CD14-positive monocyte (primary cell): ENCODE measurements around the gene NUBP2. TPM values are rescaled to one million over a fixed set of nuclear protein-coding genes. Genes with fewer than 3 reads are reported as not detected.

Experiments
- DNase-seq, 3 donors: peaks; one replicate each; pipeline ENCODE4 v3.0.0-alpha.2; 2011 to 2022
- H2AFZ ChIP-seq: 2 replicates; pipeline ENCODE4 v1.6.0; 2012; ENCODE audit warnings: mild to moderate bottlenecking, low read depth, low read length, inconsistent platforms; ENCODE audit not compliant: insufficient read depth, poor library complexity, severe bottlenecking
- H3K27ac ChIP-seq, 2 donors: 1 replicate in 1 of 2; 2 replicates in 1 of 2; pipeline ENCODE4 v1.5.1; 2012 to 2013; ENCODE audit warnings: low read length in 2 of 2, control low read depth in 1 of 2, inconsistent platforms in 1 of 2, low read depth in 1 of 2, mild to moderate bottlenecking in 1 of 2
- H3K27me3 ChIP-seq, 2 donors: one replicate each; pipeline versions ENCODE4 v1.6.0 to v1.6.1; 2011 to 2013; ENCODE audit warnings: low read length in 2 of 2; ENCODE audit not compliant: control insufficient read depth in 2 of 2, insufficient read depth in 2 of 2
- H3K36me3 ChIP-seq, 2 donors: replicated peaks in 1 of 2; 1 replicate in 1 of 2; 2 replicates in 1 of 2; pipeline versions ENCODE4 v1.5.1 to v1.6.1; 2012 to 2013; ENCODE audit warnings: low read length in 2 of 2, control low read depth in 1 of 2, inconsistent platforms in 1 of 2, mild to moderate bottlenecking in 1 of 2; ENCODE audit not compliant: insufficient read depth in 2 of 2, control insufficient read depth in 1 of 2
- H3K4me1 ChIP-seq, 2 donors: 1 replicate in 1 of 2; 2 replicates in 1 of 2; pipeline versions ENCODE4 v1.5.1 to v1.6.1; 2012 to 2013; ENCODE audit warnings: low read length in 2 of 2, control low read depth in 1 of 2, inconsistent platforms in 1 of 2, mild to moderate bottlenecking in 1 of 2, moderate library complexity in 1 of 2; ENCODE audit not compliant: insufficient read depth in 2 of 2, control insufficient read depth in 1 of 2
- H3K4me2 ChIP-seq: replicated peaks from 2 replicates; pipeline ENCODE3; 2012; ENCODE audit warnings: low read length, moderate library complexity, mild to moderate bottlenecking; ENCODE audit not compliant: poor library complexity, severe bottlenecking; ENCODE audit errors: extremely low read depth
- H3K4me3 ChIP-seq, 3 experiments: fragments of 200-600 bp in 1 of 3; sonication (generic) in 1 of 3; replicated peaks in 1 of 3; 1 replicate in 2 of 3; 2 replicates in 1 of 3; pipeline ENCODE4 v1.5.1; 2011 to 2013; ENCODE audit warnings: low read length in 3 of 3, mild to moderate bottlenecking in 3 of 3, control low read depth in 2 of 3, low read depth in 2 of 3, inconsistent platforms in 1 of 3, moderate library complexity in 1 of 3
- H3K79me2 ChIP-seq: 2 replicates; pipeline ENCODE4 v1.6.0; 2012; ENCODE audit warnings: mild to moderate bottlenecking, control low read depth, inconsistent platforms, low read length, moderate library complexity; ENCODE audit not compliant: insufficient read depth
- H3K9ac ChIP-seq: 2 replicates; pipeline ENCODE4 v1.6.0; 2017; ENCODE audit warnings: low read length, mild to moderate bottlenecking; ENCODE audit not compliant: insufficient read depth, poor library complexity, severe bottlenecking
- H3K9me3 ChIP-seq, 2 donors: replicated peaks in 1 of 2; 1 replicate in 1 of 2; 2 replicates in 1 of 2; pipeline versions ENCODE4 v1.5.1 to v1.6.1; 2012 to 2013; ENCODE audit warnings: low read length in 2 of 2, control low read depth in 1 of 2; ENCODE audit not compliant: control insufficient read depth in 1 of 2, insufficient read depth in 1 of 2
- H4K20me1 ChIP-seq: 2 replicates; pipeline ENCODE4 v1.6.0; 2012; ENCODE audit warnings: mild to moderate bottlenecking, low read length, control low read depth, moderate library complexity; ENCODE audit not compliant: insufficient read depth
- H3K27ac Mint-ChIP-seq, 7 donors: one replicate each; pipeline ENCODE4 v1.8.0; 2020; ENCODE audit warnings: mild to moderate bottlenecking in 7 of 7, mixed read lengths in 7 of 7, moderate library complexity in 6 of 7, inconsistent platforms in 2 of 7
- H3K27me3 Mint-ChIP-seq, 3 donors: one replicate each; pipeline ENCODE4 v1.8.0; 2021 to 2022; ENCODE audit warnings: low read depth in 3 of 3, mild to moderate bottlenecking in 3 of 3, mixed read lengths in 3 of 3, moderate library complexity in 3 of 3, inconsistent platforms in 1 of 3
- H3K36me3 Mint-ChIP-seq, 2 donors: one replicate each; pipeline ENCODE4 v1.8.0; 2020; ENCODE audit warnings: mixed read lengths in 2 of 2, inconsistent platforms in 1 of 2, mild to moderate bottlenecking in 1 of 2
- H3K4me1 Mint-ChIP-seq: one replicate; pipeline ENCODE4 v1.8.0; 2020; ENCODE audit warnings: mild to moderate bottlenecking, mixed read lengths
- H3K4me3 Mint-ChIP-seq, 2 donors: one replicate each; pipeline ENCODE4 v1.8.0; 2020; ENCODE audit warnings: mild to moderate bottlenecking in 2 of 2, mixed read lengths in 2 of 2, moderate library complexity in 1 of 2
- H3K9me3 Mint-ChIP-seq, 7 donors: one replicate each; pipeline ENCODE4 v1.8.0; 2020 to 2022; ENCODE audit warnings: mixed read lengths in 7 of 7, mild to moderate bottlenecking in 6 of 7, moderate library complexity in 6 of 7, inconsistent platforms in 2 of 7
- CTCF ChIP-seq: fragments of 200-600 bp; IDR thresholded peaks from one replicate; pipeline ENCODE4 v1.8.0; 2022; ENCODE audit warnings: antibody characterized with exemption, mild to moderate bottlenecking
- WGBS: methylation state at CpG from one replicate; pipeline ENCODE4 v1.1.5; 2013; ENCODE audit warnings: missing lambda C conversion rate; ENCODE audit not compliant: insufficient coverage; 5-methylcytosine and 5-hydroxymethylcytosine counted together
- intact Hi-C, 2 donors: fragments of 100-400 bp; cut with micrococcal nuclease; formaldehyde crosslinking; loops; one replicate each; pipeline versions ENCODE4 v1.15.0 to v1.15.1; 2023
- polyA plus RNA-seq, 3 donors: library from polyadenylated mRNA; depleted of rRNA in 1 of 3; unstranded in 2 of 3; stranded (reverse) in 1 of 3; fragments of 300-500 nt in 2 of 3; fragments of >200 nt in 1 of 3; fragmentation: Illumina TruSeq in 2 of 3; gene quantifications; 1 replicate in 2 of 3; 2 replicates in 1 of 3; pipeline ENCODE4 v1.2.3, GENCODE V29; 2012 to 2021

Gene NUBP2
- polyA plus RNA-seq, 3 donors: 34.4 to 69.5 (median 57.9) TPM

GRCh38 chr16:1779741-1780676 lies 2.8 kb upstream of the NUBP2 start:
- intact Hi-C loops: loop anchor here (5.0 to 10.0 kb wide), 6 partner anchors 47 to 355 kb away; partner anchors contain the start of genes MAPK8IP3 (in 2 of the 2), CLCN7 (in 1 of the 2), FAHD1 (in 1 of the 2) and HAGH (in 1 of the 2)
- peak overlapping the region in 1 of 2 donors; percentile 14 for H3K27ac ChIP-seq
- no peak for DNase-seq
- peaks cover 27% of the 10 kb centered on the region for H3K4me1 Mint-ChIP-seq
- H3K4me3 ChIP-seq: no peak overlapping the region
- peaks cover 74% of the 10 kb centered on the region for H4K20me1 ChIP-seq
- no peaks in the 10 kb centered on the region for H3K27me3 ChIP-seq
- H3K4me1 ChIP-seq: peaks cover 25 to 35% of the 10 kb centered on the region in 2 donors
- H3K4me3 Mint-ChIP-seq: no peak overlapping the region
- H3K27ac Mint-ChIP-seq: no peak overlapping the region
- no peaks in the 10 kb centered on the region for H3K27me3 Mint-ChIP-seq
- H3K4me2 ChIP-seq: peak overlapping the region; percentile 11
- H3K36me3 ChIP-seq: peaks cover 35 to 37% of the 10 kb centered on the region in 2 donors
- no peaks in the 10 kb centered on the region for H3K9me3 Mint-ChIP-seq
- H2AFZ ChIP-seq: no peak overlapping the region
- peaks cover 50% of the 10 kb centered on the region for H3K79me2 ChIP-seq
- no peaks in the 10 kb centered on the region for H3K9me3 ChIP-seq
- H3K9ac ChIP-seq: no peak overlapping the region
- no peak for TF ChIP-seq CTCF
- WGBS: 95% methylated on average over 19 of the region's 27 CpGs
- H3K36me3 Mint-ChIP-seq: peaks cover 6 to 44% of the 10 kb centered on the region in 2 donors

DNA sequence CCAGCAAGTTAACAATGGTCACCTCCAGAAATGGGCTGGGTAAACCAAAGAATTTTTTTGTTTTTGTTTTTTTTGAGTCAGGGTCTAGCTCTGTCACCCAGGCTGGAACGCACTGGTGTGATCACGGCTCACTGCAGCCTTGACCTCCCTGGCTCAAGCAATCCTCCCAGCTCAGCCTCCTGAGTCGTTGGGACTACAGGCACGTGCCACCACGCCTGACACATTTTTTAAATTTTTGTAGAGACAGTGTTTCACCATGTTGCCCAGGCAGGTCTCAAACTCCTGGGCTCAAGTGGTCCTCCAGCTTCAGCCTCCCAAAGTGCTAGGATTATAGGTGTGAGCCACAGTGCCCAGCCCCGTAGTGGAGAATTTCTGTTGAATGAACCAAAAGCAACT lies 2.1 kb upstream of the NUBP2 start:
- no peak for DNase-seq
- H3K4me1 ChIP-seq: peaks cover 25 to 33% of the 10 kb centered on the region in 2 donors

More for the DNA sequence above, 2.1 kb upstream of the NUBP2 start:
- Mint-ChIP-seq H3K36me3 (peaks cover 8 to 43% of the 10 kb centered on the region in 2 donors), H3K9me3 (no peaks in the 10 kb centered on the region), H3K4me1 (peaks cover 27% of the 10 kb centered on the region), H3K27ac (no peak overlapping the region), H3K27me3 (no peaks in the 10 kb centered on the region), H3K4me3 (no peak overlapping the region)
- no peak for TF ChIP-seq CTCF
- intact Hi-C loops: loop anchor here (5.0 to 10.0 kb wide), 4 partner anchors 47 to 356 kb away; partner anchors contain the start of genes FAHD1 (in 1 of the 2), HAGH (in 1 of the 2), MAPK8IP3 (in 1 of the 2) and NTHL1 (in 1 of the 2)
- no peak overlapping the region for H3K4me3 ChIP-seq
- H3K36me3 ChIP-seq: peaks cover 29 to 31% of the 10 kb centered on the region in 2 donors
- no peak overlapping the region for H2AFZ ChIP-seq
- H3K9ac ChIP-seq: no peak overlapping the region
- H3K27ac ChIP-seq: no peak overlapping the region
- WGBS: 95% methylated on average over 5 of the region's 6 CpGs
- H3K79me2 ChIP-seq: peaks cover 52% of the 10 kb centered on the region
- peak overlapping the region; percentile 11 for H3K4me2 ChIP-seq
- no peaks in the 10 kb centered on the region for H3K9me3 ChIP-seq
- no peaks in the 10 kb centered on the region for H3K27me3 ChIP-seq
- H4K20me1 ChIP-seq: peaks cover 74% of the 10 kb centered on the region
